HepG2 (cell line): ENCODE measurements around the gene SLC25A51. TPM values are rescaled to one million over a fixed set of nuclear protein-coding genes. Genes with fewer than 3 reads are reported as not detected.

Experiments
- ATAD3A ChIP-seq: sonication (generic); formaldehyde crosslinking; IDR thresholded peaks from 2 replicates; pipeline ENCODE4 v1.4.0; 2020; ENCODE audit warnings: missing genetic modification reagents
- BRCA1 ChIP-seq: sonication (generic); formaldehyde crosslinking; IDR thresholded peaks from 2 replicates; pipeline ENCODE4 v1.4.0; 2020; ENCODE audit warnings: missing genetic modification reagents
- ISX ChIP-seq: sonication (generic); formaldehyde crosslinking; conservative IDR thresholded peaks from 2 replicates; pipeline ENCODE4 v1.5.0; 2020; ENCODE audit warnings: missing genetic modification reagents
- MAFG ChIP-seq: sonication (generic); formaldehyde crosslinking; IDR thresholded peaks from 2 replicates; pipeline ENCODE4 v1.5.1; 2020; ENCODE audit warnings: mild to moderate bottlenecking, missing genetic modification reagents
- NR2F6 ChIP-seq, 2 experiments: IDR thresholded peaks; 2 replicates each; pipeline ENCODE4 v1.6.1; 2016; ENCODE audit warnings: antibody characterized with exemption in 1 of 2, mild to moderate bottlenecking in 1 of 2
- ONECUT2 ChIP-seq: sonication (generic); formaldehyde crosslinking; IDR thresholded peaks from 2 replicates; pipeline ENCODE4 v1.4.0; 2020; ENCODE audit warnings: missing genetic modification reagents
- PAX8 ChIP-seq: sonication (generic); formaldehyde crosslinking; IDR thresholded peaks from 2 replicates; pipeline ENCODE4 v1.8.0; 2022; ENCODE audit warnings: mild to moderate bottlenecking, missing genetic modification reagents, borderline replicate concordance
- PHB2 ChIP-seq: fragments of 450-650 bp; IDR thresholded peaks from 2 replicates; pipeline ENCODE4 v1.6.1; 2018; ENCODE audit not compliant: partially characterized antibody
- RNF2 ChIP-seq: fragments of 450-650 bp; conservative IDR thresholded peaks from 2 replicates; pipeline ENCODE4 v1.6.1; 2016; ENCODE audit warnings: low read depth
- TBX2 ChIP-seq: sonication (generic); formaldehyde crosslinking; IDR thresholded peaks from 2 replicates; pipeline ENCODE4 v1.5.0; 2020; ENCODE audit warnings: missing genetic modification reagents, mild to moderate bottlenecking, borderline replicate concordance
- ZNF552 ChIP-seq: sonication (generic); formaldehyde crosslinking; IDR thresholded peaks from 2 replicates; pipeline ENCODE4 v1.9.0; 2022; ENCODE audit warnings: missing genetic modification reagents, mild to moderate bottlenecking, borderline replicate concordance
- ZNF563 ChIP-seq: sonication (generic); formaldehyde crosslinking; IDR thresholded peaks from 2 replicates; pipeline ENCODE4 v1.8.0; 2022; ENCODE audit warnings: mild to moderate bottlenecking, moderate library complexity, missing genetic modification reagents
- ZNF703 ChIP-seq: sonication (generic); formaldehyde crosslinking; IDR thresholded peaks from 2 replicates; pipeline ENCODE4 v1.5.1; 2020; ENCODE audit warnings: missing genetic modification reagents, mild to moderate bottlenecking, moderate library complexity, borderline replicate concordance
- ZNF761 ChIP-seq: sonication (generic); formaldehyde crosslinking; conservative IDR thresholded peaks from 2 replicates; pipeline ENCODE4 v1.4.0; 2020; ENCODE audit warnings: mild to moderate bottlenecking, missing genetic modification reagents
- ZNF790 ChIP-seq: sonication (generic); formaldehyde crosslinking; IDR thresholded peaks from 2 replicates; pipeline ENCODE4 v1.8.0; 2022; ENCODE audit warnings: missing genetic modification reagents, mild to moderate bottlenecking, borderline replicate concordance
- ZSCAN9 ChIP-seq: IDR thresholded peaks from 2 replicates; pipeline ENCODE4 v1.6.1; 2016; ENCODE audit warnings: borderline replicate concordance
- polyA plus RNA-seq, 8 experiments: library from polyadenylated mRNA; depleted of rRNA in 3 of 8; stranded (reverse) in 7 of 8; unstranded in 1 of 8; fragments of >200 nt; fragmentation: Illumina TruSeq in 4 of 8; extraction: Trizol in 4 of 8; gene quantifications; 2 replicates each; pipeline versions ENCODE4 v1.2.1 to v1.2.3, GENCODE V29; 2011 to 2016; ENCODE audit warnings: low read depth in 4 of 8, missing spikeins in 1 of 8, mixed read lengths in 1 of 8; ENCODE audit not compliant: insufficient read depth in 1 of 8
- total RNA-seq, 5 experiments: library from RNA; depleted of rRNA; stranded (reverse); fragments of >200 nt; fragmentation: Illumina TruSeq; extraction: Trizol; gene quantifications; 2 replicates each; pipeline ENCODE4 v1.2.3, GENCODE V29; 2016; ENCODE audit warnings: low read depth in 1 of 5
- TF ChIP-seq, protein P1 (sequence below): IDR thresholded peaks from 2 replicates; pipeline ENCODE4 v1.6.1; 2016; ENCODE audit warnings: mild to moderate bottlenecking, missing biosample characterization, missing genetic modification reagents
- TF ChIP-seq, protein P2 (sequence below): sonication (generic); formaldehyde crosslinking; IDR thresholded peaks from 2 replicates; pipeline ENCODE4 v1.4.0; 2020; ENCODE audit warnings: missing genetic modification reagents, mild to moderate bottlenecking, borderline replicate concordance
- TF ChIP-seq, protein P3 (sequence below): sonication (generic); formaldehyde crosslinking; IDR thresholded peaks from 2 replicates; pipeline ENCODE4 v1.5.0; 2020; ENCODE audit warnings: missing genetic modification reagents
- TF ChIP-seq, protein P4 (sequence below): sonication (generic); formaldehyde crosslinking; IDR thresholded peaks from 2 replicates; pipeline ENCODE4 v1.4.0; 2020; ENCODE audit warnings: mild to moderate bottlenecking, missing genetic modification reagents
- TF ChIP-seq, protein P5 (sequence below): sonication (generic); formaldehyde crosslinking; IDR thresholded peaks from 2 replicates; pipeline ENCODE4 v1.4.0; 2020; ENCODE audit warnings: missing genetic modification reagents, borderline replicate concordance

Gene SLC25A51
- total and polyA plus RNA-seq, 2 of the 13 experiments (the other 11 are each of a cell fraction or from before 2014, with no cell fraction given) = 14.6 to 37.7 TPM

DNA sequence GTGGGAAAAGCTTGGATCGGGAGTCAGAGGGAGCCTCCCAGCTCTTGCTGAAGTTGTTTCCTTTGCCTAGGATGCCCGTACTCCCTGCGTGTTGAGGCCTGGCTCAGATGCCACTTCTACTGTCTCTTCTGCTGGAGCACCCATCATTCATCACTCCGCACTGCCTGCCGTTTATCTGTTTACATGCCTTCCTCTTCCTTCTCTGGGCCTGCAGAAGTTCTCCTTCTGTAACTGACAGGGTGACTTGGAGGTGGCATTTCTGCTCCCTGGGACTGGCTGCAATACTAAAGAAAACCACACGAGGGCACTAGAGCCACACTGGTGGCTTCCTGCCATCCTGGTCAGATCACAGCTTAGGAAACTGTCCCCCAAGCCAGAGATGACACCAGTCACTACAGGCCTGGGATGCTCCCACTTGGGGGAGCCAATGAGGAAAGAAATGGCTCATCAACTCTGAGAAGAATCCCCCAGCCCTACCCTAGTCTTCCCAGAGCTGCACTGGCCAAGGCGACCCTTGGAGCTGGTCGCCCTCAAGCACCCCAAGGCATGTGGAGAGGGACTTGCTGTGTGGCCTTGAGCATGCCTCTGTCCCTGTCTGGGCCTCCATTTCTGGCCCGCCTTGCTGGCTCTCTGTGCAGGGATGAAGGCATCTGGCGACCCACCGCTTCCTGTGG lies 9.7 kb upstream of the SLC25A51 start (continued):
- TF ChIP-seq ZNF703 (CRISPR knock-in tag) = no peak
- peak; percentile 24; the same call in 1 of the 2 replicates for TF ChIP-seq TBX2 (CRISPR knock-in tag)
- TF ChIP-seq, protein P1, sequence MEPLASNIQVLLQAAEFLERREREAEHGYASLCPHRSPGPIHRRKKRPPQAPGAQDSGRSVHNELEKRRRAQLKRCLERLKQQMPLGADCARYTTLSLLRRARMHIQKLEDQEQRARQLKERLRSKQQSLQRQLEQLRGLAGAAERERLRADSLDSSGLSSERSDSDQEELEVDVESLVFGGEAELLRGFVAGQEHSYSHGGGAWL = no peak
- no peak for TF ChIP-seq ZSCAN9
- TF ChIP-seq, protein P2, sequence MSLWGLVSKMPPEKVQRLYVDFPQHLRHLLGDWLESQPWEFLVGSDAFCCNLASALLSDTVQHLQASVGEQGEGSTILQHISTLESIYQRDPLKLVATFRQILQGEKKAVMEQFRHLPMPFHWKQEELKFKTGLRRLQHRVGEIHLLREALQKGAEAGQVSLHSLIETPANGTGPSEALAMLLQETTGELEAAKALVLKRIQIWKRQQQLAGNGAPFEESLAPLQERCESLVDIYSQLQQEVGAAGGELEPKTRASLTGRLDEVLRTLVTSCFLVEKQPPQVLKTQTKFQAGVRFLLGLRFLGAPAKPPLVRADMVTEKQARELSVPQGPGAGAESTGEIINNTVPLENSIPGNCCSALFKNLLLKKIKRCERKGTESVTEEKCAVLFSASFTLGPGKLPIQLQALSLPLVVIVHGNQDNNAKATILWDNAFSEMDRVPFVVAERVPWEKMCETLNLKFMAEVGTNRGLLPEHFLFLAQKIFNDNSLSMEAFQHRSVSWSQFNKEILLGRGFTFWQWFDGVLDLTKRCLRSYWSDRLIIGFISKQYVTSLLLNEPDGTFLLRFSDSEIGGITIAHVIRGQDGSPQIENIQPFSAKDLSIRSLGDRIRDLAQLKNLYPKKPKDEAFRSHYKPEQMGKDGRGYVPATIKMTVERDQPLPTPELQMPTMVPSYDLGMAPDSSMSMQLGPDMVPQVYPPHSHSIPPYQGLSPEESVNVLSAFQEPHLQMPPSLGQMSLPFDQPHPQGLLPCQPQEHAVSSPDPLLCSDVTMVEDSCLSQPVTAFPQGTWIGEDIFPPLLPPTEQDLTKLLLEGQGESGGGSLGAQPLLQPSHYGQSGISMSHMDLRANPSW (CRISPR knock-in tag) = 0 out of 2 replicates have a peak, but pooled peaks have one; percentile 52
- TF ChIP-seq MAFG = no peak
- TF ChIP-seq, protein P3, sequence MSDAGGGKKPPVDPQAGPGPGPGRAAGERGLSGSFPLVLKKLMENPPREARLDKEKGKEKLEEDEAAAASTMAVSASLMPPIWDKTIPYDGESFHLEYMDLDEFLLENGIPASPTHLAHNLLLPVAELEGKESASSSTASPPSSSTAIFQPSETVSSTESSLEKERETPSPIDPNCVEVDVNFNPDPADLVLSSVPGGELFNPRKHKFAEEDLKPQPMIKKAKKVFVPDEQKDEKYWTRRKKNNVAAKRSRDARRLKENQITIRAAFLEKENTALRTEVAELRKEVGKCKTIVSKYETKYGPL (CRISPR knock-in tag) = no peak
- TF ChIP-seq, protein P4, sequence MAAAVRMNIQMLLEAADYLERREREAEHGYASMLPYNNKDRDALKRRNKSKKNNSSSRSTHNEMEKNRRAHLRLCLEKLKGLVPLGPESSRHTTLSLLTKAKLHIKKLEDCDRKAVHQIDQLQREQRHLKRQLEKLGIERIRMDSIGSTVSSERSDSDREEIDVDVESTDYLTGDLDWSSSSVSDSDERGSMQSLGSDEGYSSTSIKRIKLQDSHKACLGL = no peak
- TF ChIP-seq ONECUT2 (CRISPR knock-in tag) = no peak
- TF ChIP-seq RNF2 = no peak
- TF ChIP-seq ZNF563 (CRISPR knock-in tag) = no peak; the same call in 1 of the 2 replicates
- TF ChIP-seq BRCA1 (CRISPR knock-in tag) = no peak
- TF ChIP-seq PAX8 (CRISPR knock-in tag) = no peak
- TF ChIP-seq ZNF761 (CRISPR knock-in tag) = no peak
- TF ChIP-seq ZNF790 (CRISPR knock-in tag) = no peak
- no peak for TF ChIP-seq NR2F6 (IDR thresholded peaks at IDR 0.05)
- 0 out of 2 replicates have a peak, but pooled peaks have one; percentile 34 for TF ChIP-seq NR2F6 (CRISPR knock-in tag; IDR thresholded peaks at IDR 0.05)
- no peak for TF ChIP-seq ISX (CRISPR knock-in tag)
- TF ChIP-seq ZNF552 (CRISPR knock-in tag) = no peak
- no peak for TF ChIP-seq PHB2
- TF ChIP-seq ATAD3A (CRISPR knock-in tag) = no peak
- TF ChIP-seq, protein P5, sequence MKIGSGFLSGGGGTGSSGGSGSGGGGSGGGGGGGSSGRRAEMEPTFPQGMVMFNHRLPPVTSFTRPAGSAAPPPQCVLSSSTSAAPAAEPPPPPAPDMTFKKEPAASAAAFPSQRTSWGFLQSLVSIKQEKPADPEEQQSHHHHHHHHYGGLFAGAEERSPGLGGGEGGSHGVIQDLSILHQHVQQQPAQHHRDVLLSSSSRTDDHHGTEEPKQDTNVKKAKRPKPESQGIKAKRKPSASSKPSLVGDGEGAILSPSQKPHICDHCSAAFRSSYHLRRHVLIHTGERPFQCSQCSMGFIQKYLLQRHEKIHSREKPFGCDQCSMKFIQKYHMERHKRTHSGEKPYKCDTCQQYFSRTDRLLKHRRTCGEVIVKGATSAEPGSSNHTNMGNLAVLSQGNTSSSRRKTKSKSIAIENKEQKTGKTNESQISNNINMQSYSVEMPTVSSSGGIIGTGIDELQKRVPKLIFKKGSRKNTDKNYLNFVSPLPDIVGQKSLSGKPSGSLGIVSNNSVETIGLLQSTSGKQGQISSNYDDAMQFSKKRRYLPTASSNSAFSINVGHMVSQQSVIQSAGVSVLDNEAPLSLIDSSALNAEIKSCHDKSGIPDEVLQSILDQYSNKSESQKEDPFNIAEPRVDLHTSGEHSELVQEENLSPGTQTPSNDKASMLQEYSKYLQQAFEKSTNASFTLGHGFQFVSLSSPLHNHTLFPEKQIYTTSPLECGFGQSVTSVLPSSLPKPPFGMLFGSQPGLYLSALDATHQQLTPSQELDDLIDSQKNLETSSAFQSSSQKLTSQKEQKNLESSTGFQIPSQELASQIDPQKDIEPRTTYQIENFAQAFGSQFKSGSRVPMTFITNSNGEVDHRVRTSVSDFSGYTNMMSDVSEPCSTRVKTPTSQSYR = no peak; the same call in 1 of the 2 replicates
